H9 (cell line): ENCODE measurements around the gene TRMT112. TPM values are rescaled to one million over a fixed set of nuclear protein-coding genes. Genes with fewer than 3 reads are reported as not detected.

Source experiments
- DNase-seq: peaks from one replicate; pipeline ENCODE4 v3.0.0-alpha.2; 2017
- H2AFZ ChIP-seq: one replicate; pipeline ENCODE4 v1.6.1; 2013; ENCODE audit warnings: mild to moderate bottlenecking, low read length, control low read depth, moderate library complexity
- H2AK5ac ChIP-seq: 2 replicates; pipeline ENCODE4 v1.6.1; 2013; ENCODE audit warnings: low read length, control low read depth, mixed read lengths; ENCODE audit not compliant: insufficient read length
- H2BK120ac ChIP-seq: one replicate; pipeline ENCODE4 v1.6.1; 2013; ENCODE audit warnings: low read depth, mild to moderate bottlenecking, low read length, control low read depth, inconsistent platforms; ENCODE audit not compliant: poor library complexity, severe bottlenecking
- H2BK12ac ChIP-seq: 2 replicates; pipeline ENCODE4 v1.6.1; 2013; ENCODE audit warnings: low read length, control low read depth, mixed read lengths, low read depth; ENCODE audit not compliant: insufficient read length
- H2BK15ac ChIP-seq: 2 replicates; pipeline ENCODE4 v1.6.1; 2013; ENCODE audit warnings: low read depth, low read length, control low read depth
- H2BK20ac ChIP-seq: one replicate; pipeline ENCODE4 v1.6.1; 2013; ENCODE audit warnings: low read depth, mild to moderate bottlenecking, low read length, control low read depth, inconsistent platforms; ENCODE audit not compliant: poor library complexity, severe bottlenecking
- H2BK5ac ChIP-seq: 2 replicates; pipeline ENCODE4 v1.6.1; 2013; ENCODE audit warnings: low read length, control low read depth, mixed read lengths; ENCODE audit not compliant: insufficient read length
- H3K14ac ChIP-seq: 2 replicates; pipeline ENCODE4 v1.6.1; 2013; ENCODE audit warnings: low read length, control low read depth; ENCODE audit not compliant: insufficient read depth
- H3K18ac ChIP-seq: 2 replicates; pipeline ENCODE4 v1.6.1; 2013; ENCODE audit warnings: low read depth, mild to moderate bottlenecking, mixed read lengths, low read length, control low read depth; ENCODE audit not compliant: insufficient read length
- H3K23ac ChIP-seq: 2 replicates; pipeline ENCODE4 v1.6.1; 2013; ENCODE audit warnings: low read length, control low read depth, mixed read lengths, low read depth; ENCODE audit not compliant: insufficient read length
- H3K23me2 ChIP-seq: 2 replicates; pipeline ENCODE4 v1.6.1; 2013; ENCODE audit warnings: low read depth, mild to moderate bottlenecking, mixed read lengths, low read length, control low read depth; ENCODE audit not compliant: insufficient read length, poor library complexity, severe bottlenecking
- H3K27ac ChIP-seq: 2 replicates; pipeline ENCODE4 v1.5.1; 2013; ENCODE audit warnings: low read length, control low read depth, mixed read lengths, low read depth; ENCODE audit not compliant: insufficient read length
- H3K27me3 ChIP-seq: 2 replicates; pipeline ENCODE4 v1.6.1; 2013; ENCODE audit warnings: low read length, control low read depth, inconsistent platforms; ENCODE audit not compliant: insufficient read depth
- H3K4ac ChIP-seq: 2 replicates; pipeline ENCODE4 v1.6.1; 2013; ENCODE audit warnings: low read depth, mild to moderate bottlenecking, control low read depth, inconsistent platforms, low read length, moderate library complexity
- H3K4me1 ChIP-seq: 2 replicates; pipeline ENCODE4 v1.6.1; 2013; ENCODE audit warnings: low read length, control low read depth, inconsistent platforms; ENCODE audit not compliant: insufficient read depth
- H3K4me2 ChIP-seq: 2 replicates; pipeline ENCODE4 v1.6.1; 2013; ENCODE audit warnings: low read length, control low read depth, mixed read lengths; ENCODE audit not compliant: insufficient read length, insufficient read depth
- H3K56ac ChIP-seq: 2 replicates; pipeline ENCODE4 v1.6.1; 2013; ENCODE audit warnings: low read depth, mild to moderate bottlenecking, mixed read lengths, low read length, control low read depth; ENCODE audit not compliant: insufficient read length
- H3K79me1 ChIP-seq: 2 replicates; pipeline ENCODE4 v1.6.1; 2013; ENCODE audit warnings: low read depth, mild to moderate bottlenecking, moderate library complexity, low read length, control low read depth, inconsistent platforms; ENCODE audit not compliant: insufficient read depth, poor library complexity, severe bottlenecking
- H3K79me2 ChIP-seq: 2 replicates; pipeline ENCODE4 v1.6.1; 2013; ENCODE audit warnings: low read length, control low read depth, inconsistent platforms; ENCODE audit not compliant: insufficient read depth
- H3K9ac ChIP-seq: 2 replicates; pipeline ENCODE4 v1.6.1; 2013; ENCODE audit warnings: low read length, control low read depth, mixed read lengths; ENCODE audit not compliant: insufficient read length; ENCODE audit errors: extremely low read depth
- H3K9me3 ChIP-seq: one replicate; pipeline ENCODE4 v1.6.1; 2013; ENCODE audit warnings: low read depth, low read length, inconsistent platforms; ENCODE audit not compliant: control insufficient read depth
- H3T11ph ChIP-seq: one replicate; pipeline ENCODE4 v1.6.1; 2013; ENCODE audit warnings: mild to moderate bottlenecking, low read length, control low read depth, inconsistent platforms
- H4K20me1 ChIP-seq: one replicate; pipeline ENCODE4 v1.6.1; 2013; ENCODE audit not compliant: control insufficient read depth, insufficient read length, insufficient read depth
- H4K5ac ChIP-seq: 2 replicates; pipeline ENCODE4 v1.6.1; 2013; ENCODE audit warnings: low read depth, mild to moderate bottlenecking, mixed read lengths, low read length, control low read depth; ENCODE audit not compliant: insufficient read length
- H4K8ac ChIP-seq: replicated peaks from 2 replicates; pipeline ENCODE4 v1.6.1; 2013; ENCODE audit warnings: low read length, control low read depth, mixed read lengths, low read depth; ENCODE audit not compliant: insufficient read length
- H4K91ac ChIP-seq: 2 replicates; pipeline ENCODE4 v1.6.1; 2013; ENCODE audit warnings: low read depth, mild to moderate bottlenecking, moderate library complexity, mixed read lengths, low read length, control low read depth; ENCODE audit not compliant: insufficient read length
- H3K27ac Mint-ChIP-seq, 3 experiments: 2 replicates in 2 of 3; 3 replicates in 1 of 3; pipeline ENCODE4 v1.8.0; 2020 to 2021; ENCODE audit warnings: mixed read lengths in 3 of 3, mild to moderate bottlenecking in 1 of 3, moderate library complexity in 1 of 3
- H3K27me3 Mint-ChIP-seq: 2 replicates; pipeline ENCODE4 v1.8.0; 2021; ENCODE audit warnings: low read depth, mild to moderate bottlenecking, moderate library complexity, mixed read lengths
- H3K36me3 Mint-ChIP-seq, 3 experiments: 2 replicates in 2 of 3; 3 replicates in 1 of 3; pipeline ENCODE4 v1.8.0; 2020 to 2021; ENCODE audit warnings: low read depth in 3 of 3, mixed read lengths in 3 of 3; ENCODE audit not compliant: insufficient read depth in 1 of 3
- H3K4me1 Mint-ChIP-seq, 2 experiments: 2 replicates each; pipeline ENCODE4 v1.8.0; 2020; ENCODE audit warnings: mixed read lengths in 2 of 2
- H3K4me3 Mint-ChIP-seq, 2 experiments: 2 replicates in 1 of 2; 3 replicates in 1 of 2; pipeline ENCODE4 v1.8.0; 2020 to 2021; ENCODE audit warnings: mild to moderate bottlenecking in 2 of 2, mixed read lengths in 2 of 2, moderate library complexity in 1 of 2
- H3K9me3 Mint-ChIP-seq, 2 experiments: 2 replicates in 1 of 2; 3 replicates in 1 of 2; pipeline ENCODE4 v1.8.0; 2020; ENCODE audit warnings: mild to moderate bottlenecking in 2 of 2, mixed read lengths in 2 of 2, moderate library complexity in 1 of 2
- CTCF ChIP-seq: fragments of 200-600 bp; sonication (generic); conservative IDR thresholded peaks from 3 replicates; pipeline ENCODE4 v1.8.0; 2021; ENCODE audit warnings: antibody characterized with exemption, mild to moderate bottlenecking
- WGBS: extraction: QIAGEN DNeasy Blood & Tissue Kit; methylation state at CpG from one replicate; pipeline ENCODE4 v1.1.7; 2013; ENCODE audit warnings: missing lambda C conversion rate, low lambda C conversion rate, mixed read lengths; ENCODE audit not compliant: insufficient read length; ENCODE audit errors: extremely low coverage; 5-methylcytosine and 5-hydroxymethylcytosine counted together
- total RNA-seq: library from RNA; stranded (reverse); gene quantifications from 2 replicates; pipeline ENCODE4 v1.2.1, GENCODE V29; 2021

Gene TRMT112
- total RNA-seq, 1 experiment from 2014 or later = 315 TPM

- Histone ChIP-seq H2BK12ac (no peak overlapping the region), H3K23me2 (peaks cover 15% of the 10 kb centered on the region), H4K8ac (no peak overlapping the region), H3K79me2 (no peaks in the 10 kb centered on the region), H3K18ac (no peak overlapping the region), H2AK5ac (no peak overlapping the region), H3K14ac (no peak overlapping the region), H3K27ac (no peak overlapping the region), H3K56ac (no peak overlapping the region), H3K23ac (no peak overlapping the region), H3K4ac (no peak overlapping the region), H2AFZ (no peak overlapping the region), H3K9ac (no peak overlapping the region), H3K4me2 (no peak overlapping the region), H2BK5ac (no peak overlapping the region), H2BK20ac (no peak overlapping the region), H4K91ac (no peak overlapping the region), H2BK15ac (no peak overlapping the region), H3K9me3 (no peaks in the 10 kb centered on the region), H4K5ac (no peak overlapping the region), H2BK120ac (no peak overlapping the region), H3K4me1 (no peaks in the 10 kb centered on the region), H3T11ph (no peak overlapping the region), H3K27me3 (peaks cover 16% of the 10 kb centered on the region; the same call in 1 of the 2 replicates), H4K20me1 (no peaks in the 10 kb centered on the region), H3K79me1 (no peaks in the 10 kb centered on the region)
- no peak for TF ChIP-seq CTCF
- H3K4me1 Mint-ChIP-seq = peaks cover 12 to 16% of the 10 kb centered on the region in 2 experiments
- peak overlapping the region; percentile 79 to 82 for H3K4me3 Mint-ChIP-seq
- no peaks in the 10 kb centered on the region; a peak in 2 of 5 replicates for H3K9me3 Mint-ChIP-seq
- no CpG with 5 or more reads among the region's 9 CpGs for WGBS
- H3K36me3 Mint-ChIP-seq = peaks cover 2 to 9% (median 6%) of the 10 kb centered on the region in 3 experiments
- H3K27me3 Mint-ChIP-seq = peaks cover 33% of the 10 kb centered on the region
- DNase-seq = no peak
- H3K27ac Mint-ChIP-seq = no peak overlapping the region; a peak in 1 of 7 replicates
Measured at GRCh38 chr11:64286801-64287159, 30.6 kb downstream of the TRMT112 start.
